ENCODE results near the gene ABI3.
"Not testable (repeated sequence)": the region's sequence is repeated elsewhere in the genome, so short reads cannot be mapped to it uniquely, and the experiment has no call there.

DNA sequence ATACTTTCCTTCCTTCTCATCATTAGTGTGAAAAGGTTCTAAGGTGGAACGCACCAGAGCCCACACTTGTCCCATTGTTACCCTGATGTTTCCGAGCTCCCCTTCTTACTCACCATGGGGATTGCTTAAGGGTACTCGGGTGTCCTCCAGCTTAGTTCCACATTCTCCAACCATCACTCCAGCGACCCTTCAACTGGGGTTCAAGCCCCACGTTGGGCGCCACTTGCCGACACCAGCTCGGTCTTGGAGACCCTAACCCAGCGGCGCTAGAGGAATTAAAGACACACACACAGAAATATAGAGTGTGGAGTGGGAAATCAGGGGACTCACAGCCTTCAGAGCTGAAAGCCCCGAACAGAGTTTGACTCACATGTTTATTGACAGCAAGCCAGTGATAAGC, 34.5 kb upstream of the ABI3 start:
- TF ChIP-seq, protein P1, sequence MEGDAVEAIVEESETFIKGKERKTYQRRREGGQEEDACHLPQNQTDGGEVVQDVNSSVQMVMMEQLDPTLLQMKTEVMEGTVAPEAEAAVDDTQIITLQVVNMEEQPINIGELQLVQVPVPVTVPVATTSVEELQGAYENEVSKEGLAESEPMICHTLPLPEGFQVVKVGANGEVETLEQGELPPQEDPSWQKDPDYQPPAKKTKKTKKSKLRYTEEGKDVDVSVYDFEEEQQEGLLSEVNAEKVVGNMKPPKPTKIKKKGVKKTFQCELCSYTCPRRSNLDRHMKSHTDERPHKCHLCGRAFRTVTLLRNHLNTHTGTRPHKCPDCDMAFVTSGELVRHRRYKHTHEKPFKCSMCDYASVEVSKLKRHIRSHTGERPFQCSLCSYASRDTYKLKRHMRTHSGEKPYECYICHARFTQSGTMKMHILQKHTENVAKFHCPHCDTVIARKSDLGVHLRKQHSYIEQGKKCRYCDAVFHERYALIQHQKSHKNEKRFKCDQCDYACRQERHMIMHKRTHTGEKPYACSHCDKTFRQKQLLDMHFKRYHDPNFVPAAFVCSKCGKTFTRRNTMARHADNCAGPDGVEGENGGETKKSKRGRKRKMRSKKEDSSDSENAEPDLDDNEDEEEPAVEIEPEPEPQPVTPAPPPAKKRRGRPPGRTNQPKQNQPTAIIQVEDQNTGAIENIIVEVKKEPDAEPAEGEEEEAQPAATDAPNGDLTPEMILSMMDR (IDR thresholded peaks at IDR 0.05): not testable (repeated sequence)
- not testable (repeated sequence) for TF ChIP-seq POLR2AphosphoS5 (IDR thresholded peaks at IDR 0.05; ENCODE audit: low read depth, low read length); SIN3A (IDR thresholded peaks at IDR 0.05; ENCODE audit: borderline replicate concordance, insufficient read depth, low read depth, low read length)

All from Panc1 (cell line).